Activated T-helper 9 cell treated with anti-CD3 and anti-CD28 coated beads, Interleukin-2, amount 50 U/mL, for 16 hours (primary cell): ENCODE results near the gene EREG.
"Not testable (repeated sequence)": the region's sequence is repeated elsewhere in the genome, so short reads cannot be mapped to it uniquely, and the experiment has no call there.

Experiments
- DNase-seq: peaks from one replicate; pipeline ENCODE4 v3.0.0-alpha.2; 2020; ENCODE audit warnings: low read depth

Gene EREG

GRCh38 chr4:74390677-74391076 is 25.7 kb downstream of the EREG start:
- no peak for DNase-seq

- no peak for DNase-seq
These were observed 26.4 kb downstream of the EREG start for GRCh38 chr4:74391346-74391745.

GRCh38 chr4:74391890-74392475 is 27.0 kb downstream of the EREG start:
- DNase-seq = no peak

- no peak for DNase-seq
These were observed 29.7 kb downstream of the EREG start for GRCh38 chr4:74394476-74395136.

GRCh38 chr4:74395633-74396032 is 30.7 kb downstream of the EREG start:
- no peak for DNase-seq

GRCh38 chr4:74397748-74398426 is 32.9 kb downstream of the EREG start:
- DNase-seq = no peak

- not testable (repeated sequence) for DNase-seq
These were observed 34.1 kb downstream of the EREG start for GRCh38 chr4:74398894-74399589.

- no peak for DNase-seq
These were observed 35.5 kb downstream of the EREG start for GRCh38 chr4:74400395-74400794.

- no peak for DNase-seq
These were observed 37.9 kb downstream of the EREG start for GRCh38 chr4:74402692-74403456.

GRCh38 chr4:74407891-74408290 is 42.9 kb downstream of the EREG start:
- no peak for DNase-seq

GRCh38 chr4:74408639-74409038 is 43.7 kb downstream of the EREG start:
- DNase-seq = no peak

GRCh38 chr4:74410272-74410671 is 45.3 kb downstream of the EREG start:
- no peak for DNase-seq

GRCh38 chr4:74412225-74412624 is 47.3 kb downstream of the EREG start:
- no peak for DNase-seq

GRCh38 chr4:74413265-74413664 is 48.3 kb downstream of the EREG start:
- DNase-seq = no peak

GRCh38 chr4:74414149-74414809 is 49.3 kb downstream of the EREG start:
- DNase-seq = no peak

- no peak for DNase-seq
These were observed 50.8 kb downstream of the EREG start for GRCh38 chr4:74415602-74416300.

GRCh38 chr4:74418063-74418670 is 53.2 kb downstream of the EREG start:
- DNase-seq = no peak

- DNase-seq = no peak
These were observed 55.9 kb downstream of the EREG start for GRCh38 chr4:74420863-74421262.

- DNase-seq = no peak
These were observed 58.2 kb downstream of the EREG start for GRCh38 chr4:74423104-74423503.

- DNase-seq = no peak
These were observed 59.2 kb downstream of the EREG start for GRCh38 chr4:74424111-74424510.

GRCh38 chr4:74426101-74426500 is 61.2 kb downstream of the EREG start:
- DNase-seq = no peak
